HepG2 (cell line): ENCODE data around the gene COPZ2. TPM values are rescaled to one million over a fixed set of nuclear protein-coding genes. Genes with fewer than 3 reads are reported as not detected.

ENCODE experiments used
- DBP ChIP-seq: sonication (generic); formaldehyde crosslinking; IDR thresholded peaks from 2 replicates; pipeline ENCODE4 v1.4.0; 2020; ENCODE audit warnings: missing genetic modification reagents; ENCODE audit errors: not compliant biosample characterization
- ERF ChIP-seq: IDR thresholded peaks from 2 replicates; pipeline ENCODE4 v1.6.1; 2018; ENCODE audit warnings: missing biosample characterization, missing genetic modification reagents
- HCFC1 ChIP-seq: fragments of 150-350 bp; IDR thresholded peaks from 2 replicates; pipeline ENCODE4 v1.6.1; 2014; ENCODE audit warnings: low read depth, low read length
- HMG20B ChIP-seq: conservative IDR thresholded peaks from 2 replicates; pipeline ENCODE4 v1.6.1; 2016; ENCODE audit warnings: missing genetic modification reagents, missing compliant biosample characterization
- HOXA5 ChIP-seq: sonication (generic); formaldehyde crosslinking; IDR thresholded peaks from 2 replicates; pipeline ENCODE4 v1.4.0; 2020; ENCODE audit warnings: missing genetic modification reagents
- KMT2A ChIP-seq: sonication (generic); formaldehyde crosslinking; IDR thresholded peaks from 2 replicates; pipeline ENCODE4 v1.4.0; 2020; ENCODE audit warnings: missing genetic modification reagents
- LBX2 ChIP-seq: sonication (generic); formaldehyde crosslinking; IDR thresholded peaks from 2 replicates; pipeline ENCODE4 v1.5.0; 2020; ENCODE audit warnings: missing genetic modification reagents, mild to moderate bottlenecking, borderline replicate concordance
- MAF1 ChIP-seq: sonication (generic); formaldehyde crosslinking; IDR thresholded peaks from 2 replicates; pipeline ENCODE4 v1.5.0; 2020; ENCODE audit warnings: missing genetic modification reagents, borderline replicate concordance
- MAFF ChIP-seq: IDR thresholded peaks from 2 replicates; pipeline ENCODE4 v1.6.1; 2011; ENCODE audit warnings: low read depth, low read length, improper control_type of control experiment
- MAFG ChIP-seq: sonication (generic); formaldehyde crosslinking; IDR thresholded peaks from 2 replicates; pipeline ENCODE4 v1.5.1; 2020; ENCODE audit warnings: mild to moderate bottlenecking, missing genetic modification reagents
- NFYC ChIP-seq: IDR thresholded peaks from 2 replicates; pipeline ENCODE4 v1.6.1; 2016; ENCODE audit warnings: missing genetic modification reagents, missing compliant biosample characterization
- SMYD3 ChIP-seq: sonication (generic); formaldehyde crosslinking; IDR thresholded peaks from 2 replicates; pipeline ENCODE4 v1.8.1; 2023; ENCODE audit warnings: mild to moderate bottlenecking, missing genetic modification reagents
- SPEN ChIP-seq: sonication (generic); formaldehyde crosslinking; IDR thresholded peaks from 2 replicates; pipeline ENCODE4 v1.5.1; 2020; ENCODE audit warnings: low read depth, mild to moderate bottlenecking, missing genetic modification reagents
- U2AF2 ChIP-seq: fragments of 200-400 bp; formaldehyde crosslinking; IDR thresholded peaks from 2 replicates; pipeline ENCODE4 v1.6.1; 2017; ENCODE audit warnings: low read depth, mild to moderate bottlenecking, low read length
- ZBTB42 ChIP-seq: sonication (generic); formaldehyde crosslinking; IDR thresholded peaks from 2 replicates; pipeline ENCODE4 v1.5.0; 2020; ENCODE audit warnings: mild to moderate bottlenecking, missing genetic modification reagents
- ZFP90 ChIP-seq: sonication (generic); formaldehyde crosslinking; IDR thresholded peaks from 2 replicates; pipeline ENCODE4 v1.8.0; 2022; ENCODE audit warnings: missing genetic modification reagents, mild to moderate bottlenecking, inconsistent platforms, borderline replicate concordance
- ZIK1 ChIP-seq: sonication (generic); formaldehyde crosslinking; IDR thresholded peaks from 2 replicates; pipeline ENCODE4 v1.5.0; 2020; ENCODE audit warnings: mild to moderate bottlenecking, low read depth, missing genetic modification reagents, borderline replicate concordance
- ZNF121 ChIP-seq: sonication (generic); formaldehyde crosslinking; IDR thresholded peaks from 2 replicates; pipeline ENCODE4 v1.5.0; 2020; ENCODE audit warnings: mild to moderate bottlenecking, missing genetic modification reagents
- ZNF20 ChIP-seq: sonication (generic); formaldehyde crosslinking; IDR thresholded peaks from 2 replicates; pipeline ENCODE4 v1.4.0; 2020; ENCODE audit warnings: mild to moderate bottlenecking, moderate library complexity, missing genetic modification reagents
- ZNF749 ChIP-seq: sonication (generic); formaldehyde crosslinking; IDR thresholded peaks from 2 replicates; pipeline ENCODE4 v1.8.0; 2022; ENCODE audit warnings: mild to moderate bottlenecking, missing genetic modification reagents, moderate library complexity, borderline replicate concordance
- ZNF891 ChIP-seq: sonication (generic); formaldehyde crosslinking; IDR thresholded peaks from 2 replicates; pipeline ENCODE4 v1.5.0; 2020; ENCODE audit warnings: mild to moderate bottlenecking, missing genetic modification reagents
- polyA plus RNA-seq, 8 experiments: library from polyadenylated mRNA; depleted of rRNA in 3 of 8; stranded (reverse) in 7 of 8; unstranded in 1 of 8; fragments of >200 nt; fragmentation: Illumina TruSeq in 4 of 8; extraction: Trizol in 4 of 8; gene quantifications; 2 replicates each; pipeline versions ENCODE4 v1.2.1 to v1.2.3, GENCODE V29; 2011 to 2016; ENCODE audit warnings: low read depth in 4 of 8, missing spikeins in 1 of 8, mixed read lengths in 1 of 8; ENCODE audit not compliant: insufficient read depth in 1 of 8
- total RNA-seq, 5 experiments: library from RNA; depleted of rRNA; stranded (reverse); fragments of >200 nt; fragmentation: Illumina TruSeq; extraction: Trizol; gene quantifications; 2 replicates each; pipeline ENCODE4 v1.2.3, GENCODE V29; 2016; ENCODE audit warnings: low read depth in 1 of 5
- TF ChIP-seq, protein P1 (sequence below): sonication (generic); formaldehyde crosslinking; IDR thresholded peaks from 2 replicates; pipeline ENCODE4 v1.5.0; 2020; ENCODE audit warnings: missing genetic modification reagents, mild to moderate bottlenecking, borderline replicate concordance

The COPZ2 gene
- total and polyA plus RNA-seq, 2 of the 13 experiments (the other 11 are each of a cell fraction or from before 2014, with no cell fraction given): 0.61 to 1.5 TPM

DNA sequence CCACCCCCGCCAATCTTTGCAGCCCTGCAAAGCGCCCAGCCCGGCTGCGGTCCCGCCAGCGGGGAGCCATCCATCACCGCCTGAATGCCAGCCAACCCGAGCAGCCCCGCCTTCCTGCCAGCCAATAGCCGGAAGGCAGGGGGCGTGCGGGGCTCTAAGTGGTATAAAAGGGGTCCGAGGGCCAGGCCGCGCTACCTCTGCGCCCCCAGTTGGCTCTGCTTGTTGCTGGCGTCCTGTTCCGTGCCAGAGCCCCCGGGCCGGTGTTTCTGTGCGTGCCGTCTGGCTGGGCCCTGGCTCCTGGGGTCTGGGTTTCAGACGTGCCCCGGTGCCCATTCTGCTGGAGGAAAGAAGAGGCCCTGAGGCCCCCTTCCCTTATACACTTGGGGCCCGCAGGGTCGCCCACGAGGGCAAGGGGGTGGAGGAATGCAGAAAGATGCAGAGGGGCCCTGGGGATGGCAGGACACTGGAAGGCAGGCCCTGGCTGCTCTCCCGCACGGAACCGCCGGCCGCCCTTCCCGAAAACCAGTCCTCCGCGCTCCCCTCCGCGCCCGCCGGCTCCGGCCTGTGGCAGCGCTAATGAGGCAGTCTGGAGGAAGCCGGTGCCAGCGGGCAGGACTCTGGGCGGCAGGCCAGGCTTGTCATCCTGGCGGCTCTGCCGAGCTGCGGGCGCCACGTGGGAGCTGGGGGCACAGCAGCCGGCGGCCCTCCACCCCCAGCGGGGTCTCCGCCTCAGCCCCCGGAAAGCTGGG is 14.0 kb downstream of the COPZ2 start (continued):
- TF ChIP-seq HMG20B (no peak), NFYC (CRISPR knock-in tag) (peak; percentile 74), SPEN (CRISPR knock-in tag) (no peak; the same call in 1 of the 2 replicates), DBP (CRISPR knock-in tag) (no peak), ERF (CRISPR knock-in tag) (no peak), ZFP90 (CRISPR knock-in tag) (no peak), HCFC1 (no peak), ZBTB42 (CRISPR knock-in tag) (no peak), ZNF891 (CRISPR knock-in tag) (no peak), ZIK1 (CRISPR knock-in tag) (no peak), HOXA5 (CRISPR knock-in tag) (peak; percentile 65; the same call in 1 of the 2 replicates), ZNF749 (CRISPR knock-in tag) (no peak), LBX2 (CRISPR knock-in tag) (no peak), ZNF20 (CRISPR knock-in tag) (no peak), MAF1 (CRISPR knock-in tag) (no peak), SMYD3 (CRISPR knock-in tag) (no peak), MAFF (no peak), U2AF2 (no peak), ZNF121 (CRISPR knock-in tag) (0 out of 2 replicates have a peak, but pooled peaks have one; percentile 15), KMT2A (CRISPR knock-in tag) (no peak), MAFG (no peak)
- TF ChIP-seq, protein P1, sequence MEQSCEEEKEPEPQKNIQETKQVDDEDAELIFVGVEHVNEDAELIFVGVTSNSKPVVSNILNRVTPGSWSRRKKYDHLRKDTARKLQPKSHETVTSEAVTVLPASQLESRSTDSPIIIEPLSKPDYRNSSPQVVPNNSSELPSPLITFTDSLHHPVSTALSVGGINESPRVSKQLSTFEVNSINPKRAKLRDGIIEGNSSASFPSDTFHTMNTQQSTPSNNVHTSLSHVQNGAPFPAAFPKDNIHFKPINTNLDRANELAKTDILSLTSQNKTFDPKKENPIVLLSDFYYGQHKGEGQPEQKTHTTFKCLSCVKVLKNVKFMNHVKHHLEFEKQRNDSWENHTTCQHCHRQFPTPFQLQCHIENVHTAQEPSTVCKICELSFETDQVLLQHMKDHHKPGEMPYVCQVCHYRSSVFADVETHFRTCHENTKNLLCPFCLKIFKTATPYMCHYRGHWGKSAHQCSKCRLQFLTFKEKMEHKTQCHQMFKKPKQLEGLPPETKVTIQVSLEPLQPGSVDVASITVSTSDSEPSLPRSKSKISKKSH (CRISPR knock-in tag): peak; percentile 49; the same call in 1 of the 2 replicates
